LNCAP (cell line): ENCODE measurements around the gene KCNQ1OT1.

Experiments used
- TF ChIP-seq, protein P1 (sequence below): fragments of 450-650 bp; IDR thresholded peaks from 2 replicates; pipeline ENCODE4 v1.5.1; 2017; ENCODE audit warnings: mild to moderate bottlenecking

The KCNQ1OT1 gene

GRCh38 chr11:2574553-2575535 lies 125.0 kb downstream of the KCNQ1OT1 start:
- TF ChIP-seq, protein P1, sequence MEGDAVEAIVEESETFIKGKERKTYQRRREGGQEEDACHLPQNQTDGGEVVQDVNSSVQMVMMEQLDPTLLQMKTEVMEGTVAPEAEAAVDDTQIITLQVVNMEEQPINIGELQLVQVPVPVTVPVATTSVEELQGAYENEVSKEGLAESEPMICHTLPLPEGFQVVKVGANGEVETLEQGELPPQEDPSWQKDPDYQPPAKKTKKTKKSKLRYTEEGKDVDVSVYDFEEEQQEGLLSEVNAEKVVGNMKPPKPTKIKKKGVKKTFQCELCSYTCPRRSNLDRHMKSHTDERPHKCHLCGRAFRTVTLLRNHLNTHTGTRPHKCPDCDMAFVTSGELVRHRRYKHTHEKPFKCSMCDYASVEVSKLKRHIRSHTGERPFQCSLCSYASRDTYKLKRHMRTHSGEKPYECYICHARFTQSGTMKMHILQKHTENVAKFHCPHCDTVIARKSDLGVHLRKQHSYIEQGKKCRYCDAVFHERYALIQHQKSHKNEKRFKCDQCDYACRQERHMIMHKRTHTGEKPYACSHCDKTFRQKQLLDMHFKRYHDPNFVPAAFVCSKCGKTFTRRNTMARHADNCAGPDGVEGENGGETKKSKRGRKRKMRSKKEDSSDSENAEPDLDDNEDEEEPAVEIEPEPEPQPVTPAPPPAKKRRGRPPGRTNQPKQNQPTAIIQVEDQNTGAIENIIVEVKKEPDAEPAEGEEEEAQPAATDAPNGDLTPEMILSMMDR, result no peak

DNA sequence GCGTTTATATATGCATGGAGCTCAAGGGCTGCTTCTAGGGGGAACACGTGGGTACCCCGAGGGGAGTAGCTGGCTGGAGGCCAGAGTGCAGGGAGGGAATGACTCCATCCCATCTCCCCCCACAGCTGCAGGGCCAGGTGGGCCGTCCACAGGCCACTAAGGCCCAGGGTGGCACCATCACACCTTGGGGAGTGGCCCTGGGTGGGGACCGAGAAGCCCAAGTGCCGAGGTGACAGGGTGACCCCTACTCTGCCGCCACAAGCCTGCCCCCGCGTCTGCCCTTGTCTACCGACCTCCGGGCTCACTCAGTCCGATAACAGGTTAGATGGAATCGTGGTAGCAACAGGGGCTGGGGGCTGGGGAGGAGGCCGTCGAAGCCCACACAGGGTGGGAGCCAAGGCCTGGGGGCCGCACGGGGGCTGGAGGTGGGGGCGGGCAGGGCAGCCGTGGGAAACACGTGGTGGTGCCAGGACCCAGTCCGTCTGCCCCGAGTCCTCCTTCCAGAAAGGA lies 125.7 kb downstream of the KCNQ1OT1 start:
- TF ChIP-seq, protein P1, result no peak

- TF ChIP-seq, protein P1, result no peak
Observed at GRCh38 chr11:2573240-2574042, 126.4 kb downstream of the KCNQ1OT1 start.

GRCh38 chr11:2572491-2573239 lies 127.1 kb downstream of the KCNQ1OT1 start:
- TF ChIP-seq, protein P1, result no peak

- TF ChIP-seq, protein P1, result no peak
Observed at GRCh38 chr11:2571598-2572281, 128.1 kb downstream of the KCNQ1OT1 start.

GRCh38 chr11:2570841-2571597 lies 128.8 kb downstream of the KCNQ1OT1 start:
- TF ChIP-seq, protein P1, result no peak
